Activated T-helper 9 cell treated with anti-CD3 and anti-CD28 coated beads, Interleukin-2, amount 50 U/mL, for 16 hours (primary cell): ENCODE measurements around the gene GLG1.
"Not testable (repeated sequence)": the region's sequence is repeated elsewhere in the genome, so short reads cannot be mapped to it uniquely, and the experiment has no call there.

ENCODE experiments used
- DNase-seq: peaks from one replicate; pipeline ENCODE4 v3.0.0-alpha.2; 2020; ENCODE audit warnings: low read depth

Gene GLG1

DNA sequence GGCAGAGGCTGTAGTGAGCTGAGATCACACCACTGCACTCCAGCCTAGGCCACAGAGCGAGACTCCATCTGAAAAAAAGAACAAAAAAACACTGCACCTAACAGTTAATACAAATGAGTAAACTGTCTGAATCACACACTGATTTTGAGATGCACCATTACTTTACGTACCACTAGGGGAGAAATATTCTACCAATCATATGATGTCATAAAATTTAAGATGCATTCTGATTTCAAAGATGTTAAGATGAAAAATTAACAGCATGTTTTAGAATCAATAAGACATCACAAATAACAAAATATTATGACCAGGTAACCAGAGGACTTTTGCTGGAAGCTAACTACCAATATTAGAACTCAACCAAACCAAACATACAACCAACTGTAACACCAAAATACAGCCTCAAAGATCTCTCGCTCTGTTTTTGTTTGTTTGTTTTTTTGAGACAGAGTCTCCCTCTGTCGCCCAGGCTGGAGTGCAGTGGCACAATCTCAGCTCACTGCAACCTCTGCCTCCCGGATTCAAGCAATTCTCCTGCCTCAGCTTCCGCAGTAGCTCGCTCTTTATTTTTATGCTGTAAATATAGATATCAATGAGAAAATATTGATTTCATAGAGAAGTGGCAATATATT lies 31.6 kb downstream of the GLG1 start:
- DNase-seq, result no peak

GRCh38 chr16:74574146-74574545 lies 32.8 kb downstream of the GLG1 start:
- DNase-seq, result no peak

GRCh38 chr16:74573622-74574021 lies 33.3 kb downstream of the GLG1 start:
- no peak for DNase-seq

DNA sequence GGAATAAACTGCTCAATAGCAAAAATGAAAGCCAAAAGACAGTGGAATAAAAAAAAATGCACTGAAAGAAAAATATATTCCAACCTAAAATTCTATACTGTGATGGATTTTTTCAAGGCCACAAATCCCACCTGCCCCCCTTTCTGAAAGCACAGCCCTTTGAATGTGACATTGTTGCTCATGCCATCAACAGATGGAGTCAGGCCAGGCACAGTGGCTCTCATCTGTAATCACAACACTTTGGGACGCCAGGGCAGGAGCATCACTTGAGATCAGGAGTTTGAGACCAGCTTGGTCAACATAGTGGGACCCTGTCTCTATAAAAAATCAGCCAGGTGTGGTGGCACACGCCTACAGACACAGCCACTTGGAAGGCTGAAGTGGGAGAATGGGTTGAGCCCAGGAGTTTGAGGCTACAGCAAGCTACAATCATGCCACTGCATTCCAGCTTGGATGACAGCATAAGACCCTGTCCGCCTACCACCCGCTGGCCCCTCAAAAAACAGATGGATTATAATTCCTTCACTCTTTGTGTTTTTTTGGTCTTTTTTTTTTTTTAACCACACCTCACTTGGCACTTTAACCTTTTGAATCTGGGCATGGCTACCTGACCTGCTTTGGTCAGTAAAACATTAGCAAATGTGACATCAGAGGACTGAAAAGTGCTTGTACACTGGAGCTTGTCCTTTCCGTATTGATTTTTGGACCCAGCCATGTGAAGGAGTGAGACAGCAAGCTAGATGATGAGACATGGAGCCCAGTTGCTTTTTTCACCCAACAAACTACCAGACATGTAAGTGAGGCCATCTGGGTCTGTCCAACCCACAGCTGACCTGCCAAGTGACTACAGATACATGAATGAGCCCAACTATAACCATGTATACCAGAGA lies 36.3 kb downstream of the GLG1 start:
- DNase-seq, result no peak

- no peak for DNase-seq
Observed at GRCh38 chr16:74568961-74569631, 37.8 kb downstream of the GLG1 start.

DNA sequence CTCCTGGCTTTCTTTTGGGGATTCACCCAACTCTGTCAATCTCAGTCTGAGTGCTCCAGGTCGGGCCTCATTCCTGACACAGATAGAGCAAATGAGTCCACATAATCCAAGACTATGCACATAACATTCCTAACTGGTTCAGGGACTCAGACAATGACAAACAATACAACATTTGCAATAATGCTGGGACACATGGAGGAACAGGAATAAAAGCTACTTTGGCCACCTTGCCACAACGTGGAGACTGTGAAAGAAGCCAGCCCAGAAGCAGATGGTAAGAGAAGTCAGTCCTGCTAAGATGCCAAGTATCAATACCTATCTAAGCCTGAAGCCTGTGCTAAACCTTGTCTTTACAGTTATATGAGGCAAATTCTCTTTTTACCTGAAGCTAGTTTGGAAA lies 39.0 kb downstream of the GLG1 start:
- no peak for DNase-seq

DNA sequence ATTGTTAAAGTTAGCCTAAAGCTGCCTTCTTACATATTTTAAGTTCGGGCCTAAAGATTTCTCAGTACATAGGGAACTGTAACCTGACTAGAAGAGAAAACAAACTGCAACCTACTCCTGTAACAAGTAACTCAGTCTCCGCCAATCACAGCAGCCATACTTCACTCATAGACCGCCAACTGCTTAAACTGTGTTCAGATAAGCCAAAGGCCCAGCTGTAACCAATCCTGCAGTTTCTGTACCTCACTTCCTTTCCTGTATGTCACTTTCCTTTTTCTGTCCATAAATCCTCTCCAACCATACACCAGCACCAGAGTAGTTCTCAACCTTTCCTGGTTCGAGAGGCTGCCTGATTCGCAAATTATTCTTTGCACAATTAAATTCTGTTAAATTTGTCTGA lies 41.5 kb downstream of the GLG1 start:
- no peak for DNase-seq

- DNase-seq, result no peak
Observed at GRCh38 chr16:74564451-74564984, 42.4 kb downstream of the GLG1 start.

- DNase-seq, result no peak
Observed at GRCh38 chr16:74563828-74564263, 43.1 kb downstream of the GLG1 start.

DNA sequence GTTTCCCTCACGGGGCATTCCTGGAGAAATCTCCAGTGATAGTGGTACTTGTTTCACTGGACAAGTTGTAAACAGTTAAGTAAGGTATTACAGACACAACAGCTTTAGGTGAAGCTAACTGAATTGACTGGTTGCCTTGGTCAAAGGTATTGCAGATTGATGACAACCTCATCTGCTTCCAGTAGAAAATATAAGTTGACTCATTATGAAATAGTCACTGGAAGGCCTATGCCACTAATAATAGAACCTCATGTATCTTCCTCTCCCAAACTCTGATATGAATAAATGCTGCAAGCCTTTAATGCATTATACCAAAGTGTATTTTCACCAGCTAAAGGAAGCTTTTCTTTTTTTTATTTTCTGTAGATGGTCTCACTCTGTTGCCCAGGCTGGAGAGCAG lies 44.8 kb downstream of the GLG1 start:
- DNase-seq, result no peak

DNA sequence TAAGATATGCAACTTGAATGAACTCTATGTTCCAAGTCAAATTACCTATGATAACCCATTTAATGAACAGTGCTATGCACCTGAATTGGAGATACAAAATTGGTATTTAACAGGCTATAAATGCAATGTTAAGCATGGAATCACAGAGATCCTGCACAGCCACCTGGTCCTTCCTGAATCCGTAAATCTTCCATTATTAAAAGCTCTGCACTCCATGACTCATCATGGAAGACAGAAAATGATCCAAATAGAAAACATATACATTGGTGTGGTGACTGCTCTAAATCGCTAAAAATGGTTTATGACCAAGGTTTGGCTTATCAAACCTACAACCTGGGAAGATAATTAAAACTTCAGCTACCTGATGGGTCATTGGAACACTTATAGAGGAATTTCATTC lies 45.3 kb downstream of the GLG1 start:
- no peak for DNase-seq

DNA sequence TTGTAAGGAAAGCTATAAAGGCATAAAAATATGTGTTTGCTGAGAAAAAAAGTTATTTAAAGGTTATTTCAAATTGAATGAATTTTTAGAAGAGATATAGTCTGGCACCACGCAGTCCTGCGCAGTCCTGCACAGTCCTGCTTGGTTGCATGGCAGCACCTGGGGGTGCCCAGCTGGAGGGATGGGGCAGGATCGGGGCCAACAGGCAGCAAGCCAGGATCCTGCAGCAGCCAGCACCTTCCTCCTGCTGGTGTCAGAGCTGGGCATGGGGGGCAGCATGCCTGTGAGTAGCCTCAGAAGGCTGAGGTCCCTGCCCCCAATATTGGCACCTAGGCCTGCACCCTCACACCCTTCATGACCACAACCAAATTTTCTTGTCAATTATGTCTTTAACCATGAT lies 46.0 kb downstream of the GLG1 start:
- DNase-seq, result no peak

DNA sequence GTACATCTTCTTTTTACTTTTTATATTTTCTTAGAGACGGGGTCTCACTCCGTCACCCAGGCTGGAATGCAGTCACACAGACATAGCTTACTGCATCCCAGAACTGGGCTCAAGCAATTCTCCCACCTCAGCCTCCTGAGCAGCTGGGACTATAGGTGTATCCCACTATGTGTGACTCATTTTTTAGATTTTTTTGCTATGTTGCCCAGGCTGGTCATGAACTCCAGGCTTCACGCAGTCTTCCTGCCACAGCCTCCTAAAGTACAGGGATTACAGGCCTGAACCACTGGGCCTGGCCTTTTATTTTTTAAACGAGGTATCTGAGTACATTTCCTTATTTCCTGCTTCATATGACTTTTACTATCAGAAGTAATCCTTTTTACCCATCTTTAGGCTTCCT lies 48.0 kb downstream of the GLG1 start:
- DNase-seq, result no peak

GRCh38 chr16:74557275-74557674 lies 49.6 kb downstream of the GLG1 start:
- DNase-seq, result no peak

GRCh38 chr16:74556375-74556922 lies 50.5 kb downstream of the GLG1 start:
- no peak for DNase-seq

GRCh38 chr16:74552357-74552756 lies 54.6 kb downstream of the GLG1 start:
- not testable (repeated sequence) for DNase-seq

DNA sequence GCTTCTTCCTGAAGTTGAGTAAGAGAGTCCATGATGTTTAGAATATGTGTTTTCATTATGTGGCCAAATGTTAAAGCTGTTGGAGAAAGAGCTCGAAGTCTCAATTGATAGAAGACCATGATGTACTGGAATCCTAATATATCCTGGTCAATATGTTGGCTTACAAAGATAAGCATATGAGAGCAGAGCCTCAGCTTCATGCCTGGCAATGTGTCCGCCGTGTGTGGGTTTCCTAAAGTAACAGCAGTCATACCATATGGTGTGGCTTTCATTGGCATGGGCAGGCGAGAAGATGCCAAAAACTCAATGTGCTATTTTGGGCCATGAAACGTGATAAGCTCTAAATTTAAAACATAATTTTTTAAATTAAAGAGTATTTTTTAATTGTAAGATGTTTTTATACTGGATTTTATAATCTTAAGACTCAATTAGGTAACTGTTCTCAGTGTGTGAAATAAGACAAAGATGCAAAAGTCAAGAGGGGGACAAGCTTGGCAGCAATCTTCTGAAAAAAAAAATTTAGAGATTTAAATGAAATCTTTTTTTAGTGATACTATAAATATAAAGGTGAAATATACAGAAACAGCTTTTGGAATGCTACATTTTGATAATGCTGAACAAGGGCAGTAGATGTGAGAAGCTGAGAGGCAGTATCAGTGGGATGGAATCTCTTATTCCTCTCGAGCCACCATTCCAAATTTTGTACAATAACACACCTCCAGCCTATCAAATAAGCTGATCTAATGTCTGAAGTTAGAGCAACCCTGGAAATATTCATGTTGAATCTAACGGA lies 56.5 kb downstream of the GLG1 start:
- DNase-seq, result not testable (repeated sequence)

DNA sequence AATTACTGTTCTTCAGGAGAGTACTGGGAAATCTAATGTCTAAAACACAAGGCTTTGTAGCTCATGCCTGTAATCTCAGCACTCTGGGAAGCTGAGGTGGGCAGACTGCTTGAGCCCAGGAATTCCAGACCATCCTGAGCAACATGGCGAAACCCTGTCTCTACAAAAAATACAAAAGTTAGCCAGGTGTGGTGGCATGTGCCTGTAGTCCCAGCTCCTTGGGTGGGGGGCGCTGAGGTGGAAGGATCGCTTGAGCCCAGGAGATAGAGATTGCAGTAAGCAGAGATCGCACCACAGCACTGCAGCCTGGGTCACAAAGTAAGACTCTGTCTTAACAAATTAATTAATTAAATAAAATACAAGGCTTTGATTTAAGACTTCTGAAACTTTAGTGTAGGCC lies 60.8 kb downstream of the GLG1 start:
- not testable (repeated sequence) for DNase-seq

DNA sequence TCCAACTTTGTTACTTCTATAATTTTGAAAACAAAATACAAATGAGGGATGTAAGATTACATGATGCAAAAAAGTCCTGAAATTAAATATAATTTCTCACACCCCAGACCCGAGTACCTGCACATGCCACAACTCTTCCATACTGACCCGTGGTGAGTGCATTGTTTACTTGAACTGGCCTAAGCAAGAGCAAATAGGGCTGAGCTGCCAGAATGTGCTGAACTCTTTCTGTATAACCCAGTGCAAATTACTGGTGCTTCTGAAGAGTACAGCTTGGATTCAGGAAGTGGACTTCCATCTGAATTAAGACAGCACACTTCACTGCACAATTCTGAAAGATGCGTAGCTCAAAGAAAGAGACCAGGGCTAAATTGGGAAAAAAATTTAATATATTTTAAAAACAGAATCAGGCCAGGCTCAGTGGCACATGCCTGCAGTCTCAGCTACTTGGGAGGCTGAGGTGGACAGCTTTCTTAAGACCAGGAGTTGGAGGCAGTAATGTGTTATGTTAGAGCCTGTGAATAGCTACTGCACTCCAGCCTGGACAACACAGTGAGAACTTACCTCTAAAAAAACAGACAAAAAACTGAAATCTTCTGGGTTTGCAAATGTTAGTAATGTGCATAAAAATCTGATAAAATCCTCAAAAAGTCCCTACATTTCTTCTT lies 63.9 kb downstream of the GLG1 start:
- not testable (repeated sequence) for DNase-seq

DNA sequence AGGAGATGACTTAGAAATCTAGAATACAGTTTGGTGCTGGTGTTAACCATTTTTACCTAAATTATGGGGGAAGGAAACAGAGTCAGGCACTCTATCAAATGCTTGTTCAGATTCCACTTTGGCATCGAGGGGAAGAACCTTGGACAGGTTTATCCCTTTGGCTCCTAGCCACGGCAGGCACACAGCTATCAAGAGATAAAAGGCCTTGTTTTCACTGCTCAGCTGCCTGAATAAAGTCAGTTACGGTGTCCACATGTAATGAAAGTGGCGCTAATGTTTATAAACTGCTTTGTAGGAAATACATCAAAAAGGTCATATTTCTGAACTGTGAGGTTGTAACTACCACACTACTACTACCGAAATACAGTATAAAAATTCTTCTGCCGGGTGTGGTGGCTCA lies 66.3 kb downstream of the GLG1 start:
- DNase-seq, result not testable (repeated sequence)

GRCh38 chr16:74538801-74539200 lies 68.1 kb downstream of the GLG1 start:
- DNase-seq, result not testable (repeated sequence)
